Endodermal cell (in vitro differentiated cells): Measurements from ENCODE around the gene TRAF3IP1. TPM values are rescaled to one million over a fixed set of nuclear protein-coding genes. Genes with fewer than 3 reads are reported as not detected.
"Not testable (repeated sequence)": the region's sequence is repeated elsewhere in the genome, so short reads cannot be mapped to it uniquely, and the experiment has no call there.

Experiments
- DNase-seq: peaks from one replicate; pipeline ENCODE4 v3.0.0-alpha.2; 2017
- H3K27ac ChIP-seq: 2 replicates; pipeline ENCODE4 v1.5.1; 2013; ENCODE audit warnings: mild to moderate bottlenecking, low read depth, low read length, moderate library complexity
- H3K27me3 ChIP-seq: 2 replicates; pipeline ENCODE4 v1.6.1; 2013; ENCODE audit warnings: mild to moderate bottlenecking, low read length, moderate library complexity; ENCODE audit not compliant: insufficient read depth, control insufficient read depth, poor library complexity, severe bottlenecking
- H3K36me3 ChIP-seq: 2 replicates; pipeline ENCODE4 v1.7.0; 2013; ENCODE audit warnings: mild to moderate bottlenecking, low read length, moderate library complexity; ENCODE audit not compliant: control insufficient read depth, insufficient read depth
- H3K4me1 ChIP-seq: one replicate; pipeline ENCODE4 v1.7.0; 2013; ENCODE audit warnings: low read length; ENCODE audit not compliant: control insufficient read depth, insufficient read depth
- H3K4me3 ChIP-seq: 2 replicates; pipeline ENCODE4 v1.5.1; 2013; ENCODE audit warnings: mild to moderate bottlenecking, low read length, moderate library complexity
- H3K9ac ChIP-seq: 2 replicates; pipeline ENCODE4 v1.6.1; 2013; ENCODE audit warnings: mild to moderate bottlenecking, low read length, moderate library complexity; ENCODE audit not compliant: poor library complexity, severe bottlenecking; ENCODE audit errors: extremely low read depth
- H3K9me3 ChIP-seq: 2 replicates; pipeline ENCODE4 v1.6.1; 2013; ENCODE audit warnings: mild to moderate bottlenecking, low read length, moderate library complexity; ENCODE audit not compliant: control insufficient read depth
- H3K27ac Mint-ChIP-seq: 2 replicates; pipeline ENCODE4 v1.8.0; 2020; ENCODE audit warnings: mixed read lengths
- H3K27me3 Mint-ChIP-seq: 2 replicates; pipeline ENCODE4 v1.8.0; 2021; ENCODE audit warnings: mild to moderate bottlenecking, mixed read lengths; ENCODE audit not compliant: insufficient read depth
- H3K36me3 Mint-ChIP-seq: 2 replicates; pipeline ENCODE4 v1.8.0; 2020; ENCODE audit warnings: low read depth, mixed read lengths
- H3K4me1 Mint-ChIP-seq: 2 replicates; pipeline ENCODE4 v1.8.0; 2020; ENCODE audit warnings: mixed read lengths
- H3K4me3 Mint-ChIP-seq: 2 replicates; pipeline ENCODE4 v1.8.0; 2020; ENCODE audit warnings: mild to moderate bottlenecking, moderate library complexity, mixed read lengths
- H3K9me3 Mint-ChIP-seq: 2 replicates; pipeline ENCODE4 v1.8.0; 2020; ENCODE audit warnings: mild to moderate bottlenecking, mixed read lengths
- WGBS, 2 experiments: methylation state at CpG; one replicate each; pipeline versions ENCODE4 v1.1.5 to v1.1.7; 2013; ENCODE audit warnings: missing lambda C conversion rate in 2 of 2, mixed read lengths in 1 of 2; ENCODE audit not compliant: insufficient coverage in 1 of 2, insufficient read length in 1 of 2; 5-methylcytosine and 5-hydroxymethylcytosine counted together
- total RNA-seq, 2 donors: library from RNA; stranded (reverse); fragmentation: NEBNext Ultra II Directional in 1 of 2; extraction: Animal tissue kit (Norgen Biotek cat#: 25700) in 1 of 2; gene quantifications; 2 replicates in 1 of 2; 3 replicates in 1 of 2; pipeline ENCODE4 v1.2.1, GENCODE V29; 2021
- TF ChIP-seq, protein P1 (sequence below): fragments of 200-600 bp; sonication (generic); conservative IDR thresholded peaks from 2 replicates; pipeline ENCODE4 v1.5.0; 2021; ENCODE audit warnings: antibody characterized with exemption, mild to moderate bottlenecking

The TRAF3IP1 gene
- total RNA-seq, 2 donors from 2014 or later: 21.9 to 28.3 TPM

DNA sequence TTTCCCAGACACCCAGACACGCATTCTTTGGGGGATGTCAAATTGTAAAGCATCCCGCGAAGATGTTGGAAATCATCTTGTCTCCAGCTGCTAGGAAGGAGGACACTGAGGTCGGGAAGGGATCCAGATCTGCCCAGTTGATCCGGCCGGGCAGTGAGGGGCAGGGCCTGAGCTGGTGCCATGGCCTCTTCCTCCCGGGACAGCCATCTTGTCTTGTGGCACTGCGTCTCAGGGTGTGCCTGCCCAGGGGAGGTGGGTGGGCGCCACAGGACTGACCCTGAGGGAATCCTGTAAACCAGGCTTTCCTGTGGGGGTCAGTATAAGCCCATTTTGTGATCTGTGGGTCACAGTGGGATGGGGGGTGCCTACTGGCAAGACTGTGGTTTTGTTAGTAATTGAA lies 10.1 kb downstream of the TRAF3IP1 start:
- no peak overlapping the region for H3K9ac ChIP-seq
- H3K27ac Mint-ChIP-seq: no peak overlapping the region
- H3K27me3 Mint-ChIP-seq: no peaks in the 10 kb centered on the region

GRCh38 chr2:238331916-238332315 lies 11.6 kb downstream of the TRAF3IP1 start:
- Histone ChIP-seq H3K9ac (no peak overlapping the region), H3K9me3 (peaks cover 7% of the 10 kb centered on the region), H3K27me3 (no peaks in the 10 kb centered on the region), H3K4me3 (no peak overlapping the region), H3K36me3 (peaks cover 55% of the 10 kb centered on the region), H3K4me1 (no peaks in the 10 kb centered on the region), H3K27ac (no peak overlapping the region)
- Mint-ChIP-seq H3K36me3 (peaks cover 45% of the 10 kb centered on the region), H3K4me1 (no peaks in the 10 kb centered on the region), H3K9me3 (peaks cover 5% of the 10 kb centered on the region), H3K27me3 (no peaks in the 10 kb centered on the region), H3K27ac (no peak overlapping the region), H3K4me3 (no peak overlapping the region)
- 94 to 100% methylated on average over 1 to 5 of the region's 5 CpGs for WGBS, 2 experiments
- no peak for DNase-seq
- TF ChIP-seq, protein P1, sequence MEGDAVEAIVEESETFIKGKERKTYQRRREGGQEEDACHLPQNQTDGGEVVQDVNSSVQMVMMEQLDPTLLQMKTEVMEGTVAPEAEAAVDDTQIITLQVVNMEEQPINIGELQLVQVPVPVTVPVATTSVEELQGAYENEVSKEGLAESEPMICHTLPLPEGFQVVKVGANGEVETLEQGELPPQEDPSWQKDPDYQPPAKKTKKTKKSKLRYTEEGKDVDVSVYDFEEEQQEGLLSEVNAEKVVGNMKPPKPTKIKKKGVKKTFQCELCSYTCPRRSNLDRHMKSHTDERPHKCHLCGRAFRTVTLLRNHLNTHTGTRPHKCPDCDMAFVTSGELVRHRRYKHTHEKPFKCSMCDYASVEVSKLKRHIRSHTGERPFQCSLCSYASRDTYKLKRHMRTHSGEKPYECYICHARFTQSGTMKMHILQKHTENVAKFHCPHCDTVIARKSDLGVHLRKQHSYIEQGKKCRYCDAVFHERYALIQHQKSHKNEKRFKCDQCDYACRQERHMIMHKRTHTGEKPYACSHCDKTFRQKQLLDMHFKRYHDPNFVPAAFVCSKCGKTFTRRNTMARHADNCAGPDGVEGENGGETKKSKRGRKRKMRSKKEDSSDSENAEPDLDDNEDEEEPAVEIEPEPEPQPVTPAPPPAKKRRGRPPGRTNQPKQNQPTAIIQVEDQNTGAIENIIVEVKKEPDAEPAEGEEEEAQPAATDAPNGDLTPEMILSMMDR: no peak

More for the DNA sequence above, 10.1 kb downstream of the TRAF3IP1 start:
- 95 to 97% methylated on average over 3 to 9 of the region's 9 CpGs for whole genome bisulfite sequencing, 2 experiments
- H3K9me3 Mint-ChIP-seq: peaks cover 5% of the 10 kb centered on the region
- H3K27me3 ChIP-seq: no peaks in the 10 kb centered on the region
- no peak overlapping the region for H3K27ac ChIP-seq
- H3K9me3 ChIP-seq: peaks cover 7% of the 10 kb centered on the region
- no peak overlapping the region for H3K4me3 Mint-ChIP-seq
- TF ChIP-seq, protein P1: no peak
- H3K36me3 ChIP-seq: peaks cover 57% of the 10 kb centered on the region
- H3K4me1 ChIP-seq: no peaks in the 10 kb centered on the region
- H3K4me1 Mint-ChIP-seq: no peaks in the 10 kb centered on the region
- no peak overlapping the region for H3K4me3 ChIP-seq
- peaks cover 54% of the 10 kb centered on the region for H3K36me3 Mint-ChIP-seq
- DNase-seq: no peak

- Histone ChIP-seq H3K9me3 (no peaks in the 10 kb centered on the region), H3K4me3 (no peak overlapping the region), H3K4me1 (no peaks in the 10 kb centered on the region), H3K36me3 (peaks cover 39% of the 10 kb centered on the region), H3K9ac (no peak overlapping the region), H3K27me3 (no peaks in the 10 kb centered on the region), H3K27ac (no peak overlapping the region)
- TF ChIP-seq, protein P1: no peak
- Mint-ChIP-seq H3K9me3 (no peaks in the 10 kb centered on the region), H3K27me3 (no peaks in the 10 kb centered on the region), H3K4me3 (no peak overlapping the region), H3K27ac (no peak overlapping the region), H3K4me1 (peaks cover 3% of the 10 kb centered on the region), H3K36me3 (peaks cover 18% of the 10 kb centered on the region)
- 93 to 94% methylated on average over 5 to 6 of the region's 6 CpGs for WGBS, 2 experiments
- no peak for DNase-seq
Observed at GRCh38 chr2:238334885-238335284, 14.6 kb downstream of the TRAF3IP1 start.

GRCh38 chr2:238335591-238335990 lies 15.3 kb downstream of the TRAF3IP1 start:
- H3K4me3 Mint-ChIP-seq, H3K4me3 ChIP-seq, H3K27ac ChIP-seq, H3K27ac Mint-ChIP-seq, H3K27me3 ChIP-seq, DNase-seq, H3K9me3 Mint-ChIP-seq, H3K4me1 Mint-ChIP-seq, H3K4me1 ChIP-seq, H3K27me3 Mint-ChIP-seq, H3K9ac ChIP-seq, H3K9me3 ChIP-seq: not testable (repeated sequence)
- H3K36me3 ChIP-seq: peaks cover 35% of the 10 kb centered on the region
- peaks cover 17% of the 10 kb centered on the region for H3K36me3 Mint-ChIP-seq
- WGBS, 2 experiments: 94 to 96% methylated on average over 2 to 6 of the region's 8 CpGs
